Left ventricle myocardium superior (tissue), 1 donor: ENCODE data around the gene NR3C2. TPM values are rescaled to one million over a fixed set of nuclear protein-coding genes. Genes with fewer than 3 reads are reported as not detected.
A peak's percentile ranks its signal among the peaks of the same experiment; 100 is the strongest.
"Not testable (repeated sequence)": the region's sequence is repeated elsewhere in the genome, so short reads cannot be mapped to it uniquely, and the experiment has no call there.

Experiments
- ATAC-seq: fragments of 200-7000 bp; cut with Tn5 transposase; one replicate; pipeline ENCODE4 v1.9.1; 2020; ENCODE audit warnings: mild to moderate bottlenecking, moderate library complexity
- DNase-seq: peaks from one replicate; pipeline ENCODE4 v3.0.0-alpha.2; 2020
- intact Hi-C: fragments of 100-400 bp; cut with micrococcal nuclease; formaldehyde crosslinking; loops from one replicate; pipeline ENCODE4 v1.11.0; 2022
- total RNA-seq: library from RNA; stranded (reverse); fragmentation: NEBNext Ultra II Directional; extraction: Animal tissue kit (Norgen Biotek cat#: 25700); gene quantifications from one replicate; pipeline ENCODE4 v1.2.1, GENCODE V29; 2021
- donor health status: DM: no; HTN: yes; CAD: no; lungs with severe emphysema.

The NR3C2 gene
- total RNA-seq, 1 donor from 2014 or later = 22.6 TPM

DNA sequence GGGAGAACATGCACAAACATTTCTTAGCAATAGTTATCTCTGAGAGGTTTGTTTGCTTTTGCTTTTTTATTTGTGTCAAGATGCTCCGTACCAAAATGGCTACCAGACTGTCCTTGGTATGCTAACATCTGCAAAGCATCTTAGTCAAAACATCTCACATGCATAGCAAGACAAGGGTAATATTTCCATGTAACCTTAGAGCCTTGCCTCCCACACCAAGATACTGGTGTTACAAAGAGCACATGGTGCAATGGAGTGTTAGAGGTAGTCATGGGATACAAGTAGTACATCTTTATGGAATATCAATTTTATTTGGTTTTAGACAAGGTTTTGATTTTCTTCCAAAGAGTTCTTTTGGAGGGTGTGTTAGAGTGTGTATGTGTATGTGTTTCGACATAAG is 109.7 kb downstream of the NR3C2 start:
- intact Hi-C loops = no loop called here
- ATAC-seq (no peak), DNase-seq (no peak)

DNA sequence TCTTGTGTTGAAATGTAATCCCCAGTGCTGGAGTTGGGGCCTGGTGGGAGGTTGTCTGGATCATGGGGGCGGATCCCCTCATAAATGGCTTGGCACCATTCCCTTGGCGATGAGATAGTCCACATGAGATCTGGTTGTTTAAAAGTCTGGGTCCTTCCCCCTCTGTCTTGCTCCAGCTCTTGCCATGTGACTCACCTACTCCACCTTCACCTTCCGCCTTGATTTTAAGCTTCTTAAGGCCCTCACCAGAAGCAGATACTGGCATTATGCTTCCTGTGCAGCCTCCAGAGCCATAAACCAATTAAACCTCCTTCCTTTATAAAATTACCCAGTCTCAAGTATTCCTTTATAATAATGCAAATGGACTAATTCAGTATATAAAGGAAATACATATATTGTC is 111.5 kb downstream of the NR3C2 start:
- ATAC-seq (no peak), DNase-seq (no peak)
- intact Hi-C loops = no loop called here

DNA sequence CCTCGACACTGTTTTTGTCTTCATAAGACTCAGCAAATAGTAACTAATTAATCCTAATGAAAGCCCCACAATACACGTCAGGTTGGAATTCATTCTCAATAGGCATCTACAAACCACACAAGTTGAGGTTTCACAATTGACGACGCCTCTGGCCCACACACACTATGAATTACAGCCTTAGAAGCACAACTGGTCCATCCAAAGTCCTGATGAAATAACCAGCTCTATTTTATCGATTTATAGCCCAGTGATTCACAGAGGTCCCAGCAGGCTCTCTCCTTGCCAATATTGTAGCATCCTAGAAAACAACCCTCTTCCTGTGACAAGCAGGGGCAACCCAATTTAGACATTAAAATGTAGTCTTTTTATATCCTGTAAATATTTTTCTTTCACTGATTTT is 112.1 kb downstream of the NR3C2 start:
- ATAC-seq (no peak), DNase-seq (no peak)
- intact Hi-C loops = no loop called here

DNA sequence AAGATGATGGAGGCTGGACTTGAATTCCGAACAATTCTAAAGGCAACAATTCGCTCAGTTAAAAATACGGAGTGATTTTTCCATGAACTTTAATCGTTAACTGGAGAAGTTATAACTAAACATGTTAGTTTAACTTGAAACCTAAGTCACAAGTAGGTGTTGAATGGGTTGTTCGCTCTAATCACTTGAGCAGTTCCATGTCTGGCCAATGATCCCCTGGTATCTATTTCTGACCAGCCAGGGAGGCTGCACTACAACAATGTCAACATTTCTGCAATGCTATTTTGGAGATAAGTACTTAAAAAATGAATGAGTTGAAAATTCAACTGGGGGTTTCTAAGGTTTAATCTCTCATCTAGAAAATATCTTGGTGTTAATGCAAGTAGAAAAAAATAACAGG is 112.5 kb downstream of the NR3C2 start:
- ATAC-seq = peak; percentile 70

DNA sequence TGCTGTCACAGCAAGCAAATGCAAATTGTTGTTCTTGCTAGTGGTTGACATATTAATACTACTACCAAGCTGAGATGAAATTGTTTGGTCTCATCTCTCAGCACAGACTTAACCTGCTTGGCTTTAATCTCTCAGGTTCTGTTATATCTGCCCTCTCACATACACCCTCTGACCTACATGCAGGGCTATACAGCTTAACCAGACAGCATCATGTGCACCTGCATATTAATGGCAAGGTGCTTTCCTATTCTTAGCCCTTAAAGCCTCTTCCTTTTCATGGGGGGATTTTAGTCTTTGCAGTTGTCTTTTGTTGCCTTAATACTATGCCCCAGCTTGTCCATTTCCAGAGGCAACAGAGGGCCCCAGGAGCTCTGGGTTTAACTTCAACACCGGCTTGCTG is 114.5 kb downstream of the NR3C2 start:
- DNase-seq = no peak
- intact Hi-C loops = no loop called here
- no peak for ATAC-seq

More for the DNA sequence above, 112.5 kb downstream of the NR3C2 start:
- intact Hi-C loops = no loop called here
- DNase-seq = no peak

DNA sequence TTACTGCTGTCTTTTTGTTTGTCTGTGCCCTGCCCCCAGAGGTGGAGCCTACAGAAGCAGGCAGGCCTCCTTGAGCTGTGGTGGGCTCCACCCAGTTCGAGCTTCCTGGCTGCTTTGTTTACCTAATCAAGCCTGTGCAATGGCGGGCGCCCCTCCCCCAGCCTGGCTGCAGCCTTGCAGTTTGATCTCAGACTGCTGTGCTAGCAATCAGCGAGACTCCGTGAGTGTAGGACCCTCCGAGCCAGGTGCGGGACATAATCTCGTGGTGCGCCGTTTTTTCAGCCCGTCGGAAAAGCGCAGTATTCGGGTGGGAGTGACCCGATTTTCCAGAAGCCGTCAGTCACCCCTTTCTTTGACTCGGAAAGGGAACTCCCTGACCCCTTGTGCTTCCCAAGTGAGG is 118.9 kb downstream of the NR3C2 start:
- DNase-seq, ATAC-seq, intact Hi-C loops: not testable (repeated sequence)

DNA sequence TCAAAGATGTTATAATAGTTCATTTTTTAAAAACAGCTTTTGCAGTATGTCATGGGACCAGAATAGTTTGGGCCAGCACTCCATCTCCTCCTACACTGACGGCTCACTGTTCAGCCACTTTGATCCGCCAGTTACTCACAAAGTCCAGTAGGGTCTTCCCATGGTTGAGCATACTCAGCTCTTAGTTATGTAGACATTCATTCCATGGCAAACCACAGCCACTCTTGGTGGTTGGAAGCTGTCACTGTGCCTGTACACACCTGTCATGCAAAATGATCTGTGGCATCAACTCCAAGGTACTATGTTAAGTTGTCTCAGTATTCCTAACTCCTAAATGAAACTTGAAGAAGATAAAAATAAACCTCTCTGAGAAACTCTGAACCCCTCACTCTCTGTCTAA is 127.2 kb downstream of the NR3C2 start:
- DNase-seq = no peak
- ATAC-seq = no peak
- intact Hi-C loops = no loop called here

DNA sequence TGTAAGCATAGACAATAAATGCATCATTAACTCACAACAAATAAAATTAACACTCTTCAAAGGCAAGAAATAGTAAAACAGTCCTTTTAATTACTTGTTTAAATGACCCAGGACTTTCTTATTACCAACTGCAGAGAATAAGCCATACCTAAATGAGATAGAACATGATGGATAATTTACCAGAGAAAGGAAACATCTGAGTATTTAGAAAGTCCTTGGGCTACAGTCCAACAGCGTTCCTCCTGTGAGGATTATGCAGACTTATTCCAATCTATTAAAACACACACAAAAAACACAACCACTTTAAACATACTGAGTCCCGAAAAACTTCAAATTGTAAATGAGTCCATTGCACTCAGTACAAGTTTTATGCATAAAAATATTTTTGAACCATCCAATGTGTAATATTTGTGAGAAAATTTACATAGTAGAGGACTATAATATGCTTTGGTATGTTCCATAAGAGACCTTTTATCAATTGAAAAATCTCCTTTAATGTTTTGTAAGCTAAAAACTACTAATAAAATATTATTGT is 129.2 kb downstream of the NR3C2 start:
- ATAC-seq (no peak), DNase-seq (no peak)
- intact Hi-C loops = no loop called here

DNA sequence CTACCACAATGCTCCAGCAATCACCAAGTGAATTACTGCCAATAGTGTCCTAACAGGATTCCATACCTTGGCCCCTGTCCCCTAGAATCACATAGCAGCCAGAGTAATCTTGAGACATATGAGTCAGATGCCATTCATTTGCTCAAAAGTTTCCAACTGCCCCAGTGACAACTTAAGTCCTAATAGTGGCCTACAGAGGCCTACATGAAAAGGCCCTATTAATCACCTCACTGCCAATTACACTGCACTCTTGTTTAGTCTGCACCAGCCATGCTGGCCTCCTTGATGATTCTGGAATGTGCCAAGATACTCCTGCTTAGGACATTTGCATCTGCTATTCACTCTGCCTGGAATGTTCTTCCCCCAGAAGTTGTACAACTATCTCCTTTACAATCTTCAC is 130.7 kb downstream of the NR3C2 start:
- intact Hi-C loops = no loop called here
- ATAC-seq (no peak), DNase-seq (no peak)

DNA sequence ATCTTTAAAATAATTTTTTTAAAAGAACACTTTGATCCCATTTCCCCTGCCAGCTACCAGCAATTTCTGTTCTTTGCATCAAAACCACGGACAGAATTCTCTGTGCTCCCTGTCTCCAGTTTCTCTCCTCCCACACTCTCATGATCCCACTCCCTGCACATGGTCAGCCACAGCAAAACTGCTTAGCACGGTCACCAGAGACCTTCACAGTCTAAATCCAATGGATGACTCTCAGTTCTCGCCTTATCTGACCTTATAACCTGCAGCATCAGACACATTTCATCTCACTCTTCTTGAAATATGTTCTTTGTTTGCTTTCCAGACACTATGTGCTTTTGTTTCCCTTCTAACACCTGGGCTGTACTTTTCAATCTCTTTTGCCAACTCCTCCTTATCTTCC is 131.5 kb downstream of the NR3C2 start:
- no peak for DNase-seq
- no peak for ATAC-seq
- intact Hi-C loops = no loop called here

DNA sequence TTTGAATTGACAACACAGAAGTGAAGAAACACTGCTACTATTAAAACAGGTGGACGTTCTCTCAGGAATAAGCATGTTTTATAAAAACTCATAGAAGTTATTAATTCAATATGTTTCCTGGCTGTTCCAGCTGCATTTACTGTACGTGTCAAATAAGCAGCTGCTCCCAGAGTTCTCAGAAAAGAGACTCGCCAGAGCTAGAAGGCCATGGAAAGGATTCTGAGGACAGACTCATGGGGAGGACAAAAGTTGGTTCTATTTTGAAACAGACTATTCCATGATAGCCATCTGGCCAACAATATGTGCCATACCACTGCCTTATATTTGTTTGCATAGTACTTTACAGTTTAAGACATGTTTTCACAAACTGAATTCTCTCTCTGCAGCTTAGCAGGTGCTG is 136.5 kb downstream of the NR3C2 start:
- ATAC-seq (no peak), DNase-seq (no peak)
- intact Hi-C loops = no loop called here

DNA sequence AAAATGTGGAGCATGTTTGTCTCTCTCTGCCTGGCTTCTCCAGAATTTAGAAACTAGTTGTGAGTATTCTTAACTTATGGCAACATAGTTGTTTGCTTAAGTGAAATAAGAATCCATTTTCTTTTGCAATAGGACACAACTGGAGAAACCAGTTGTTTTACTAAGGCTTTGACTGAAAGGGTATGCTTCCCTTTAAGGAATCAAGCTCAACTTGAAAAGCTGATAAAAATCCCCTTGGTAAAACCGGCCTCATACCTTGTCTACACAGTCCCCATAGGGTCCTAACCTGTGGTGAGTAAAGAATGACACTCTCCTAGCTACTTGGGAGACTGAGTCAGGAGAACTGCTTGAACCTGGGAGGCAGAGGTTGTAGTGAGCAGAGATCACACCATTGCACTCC is 139.8 kb downstream of the NR3C2 start:
- ATAC-seq (no peak), DNase-seq (no peak)
- intact Hi-C loops = no loop called here

DNA sequence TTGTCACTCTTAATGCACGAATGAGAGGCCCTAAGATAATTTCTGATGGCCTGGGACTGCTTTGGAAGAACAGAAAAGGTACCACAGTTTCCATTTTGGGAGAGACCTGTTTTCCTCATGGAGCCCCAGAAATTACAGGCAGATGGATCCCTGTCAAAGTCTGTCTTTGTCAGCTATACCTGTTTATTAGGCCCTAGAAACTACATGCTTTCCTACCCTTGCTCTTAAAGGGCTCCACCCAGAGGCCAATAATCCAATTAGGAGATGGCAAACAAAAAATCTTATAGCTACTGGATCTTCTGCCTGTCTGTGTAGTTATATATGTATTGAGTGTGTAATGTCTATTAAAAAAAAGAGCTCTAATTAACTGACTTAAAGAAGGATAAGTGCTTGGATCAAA is 141.3 kb downstream of the NR3C2 start:
- ATAC-seq = no peak

DNA sequence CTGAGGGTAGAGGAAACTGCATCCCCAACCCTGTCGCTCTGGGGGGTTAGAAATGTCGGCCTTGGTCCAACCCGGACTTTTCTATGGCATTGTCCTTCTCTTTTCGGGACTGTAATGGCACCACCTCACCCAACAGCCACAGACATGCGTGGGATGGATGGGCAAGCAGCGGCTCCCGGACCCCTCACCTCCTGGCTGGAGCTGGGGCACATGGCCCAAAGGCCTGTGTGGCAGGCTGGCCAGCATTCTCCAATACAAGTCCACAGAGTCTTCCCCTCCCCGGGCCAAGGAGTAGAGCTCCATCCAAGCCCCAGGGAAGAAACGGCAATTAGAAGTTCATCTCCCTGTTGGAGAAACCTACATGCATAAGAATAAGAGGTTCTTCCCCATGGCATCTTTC is 142.9 kb downstream of the NR3C2 start:
- ATAC-seq = no peak
- DNase-seq = peak; percentile 29
- intact Hi-C loops = no loop called here

More for the DNA sequence above, 141.3 kb downstream of the NR3C2 start:
- DNase-seq = no peak
- intact Hi-C loops = no loop called here

DNA sequence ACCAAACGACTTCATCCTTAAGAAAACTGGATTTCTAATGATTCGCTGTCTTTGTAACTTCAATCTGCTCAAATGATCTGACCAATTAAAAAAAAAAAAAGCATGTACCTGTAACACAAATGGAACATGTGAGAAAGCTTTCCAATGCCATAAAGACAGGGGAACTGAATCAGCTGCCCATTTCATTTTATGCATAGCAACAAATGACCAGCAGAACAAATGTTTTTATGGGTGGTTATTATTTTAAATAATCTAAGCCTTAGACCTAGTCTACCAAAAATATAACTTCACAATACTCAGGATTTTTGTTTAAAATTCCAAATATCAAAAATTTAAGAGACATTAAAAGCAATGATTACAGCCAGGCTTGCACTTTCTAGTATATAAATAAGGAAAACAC is 145.7 kb downstream of the NR3C2 start:
- intact Hi-C loops = no loop called here
- ATAC-seq = no peak
- DNase-seq = no peak

DNA sequence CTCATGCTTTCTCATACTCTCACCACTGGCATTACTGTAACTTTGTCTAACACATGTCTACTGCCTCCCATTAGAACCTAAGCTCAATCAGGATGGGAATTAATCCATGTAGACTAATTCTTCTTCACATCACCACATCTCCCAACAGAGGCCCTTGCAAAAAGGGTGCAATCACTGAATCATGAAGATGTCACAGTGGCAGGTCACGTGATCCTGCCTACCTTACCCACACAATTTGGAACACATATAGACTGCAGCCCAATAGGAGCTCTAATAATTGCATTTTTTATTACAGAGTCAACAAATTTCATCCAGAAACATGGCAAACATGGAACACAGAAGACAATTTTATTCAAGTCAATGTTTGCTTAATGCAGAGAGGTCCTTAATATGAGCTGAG is 146.6 kb downstream of the NR3C2 start:
- ATAC-seq (no peak), DNase-seq (no peak)
- intact Hi-C loops = no loop called here

DNA sequence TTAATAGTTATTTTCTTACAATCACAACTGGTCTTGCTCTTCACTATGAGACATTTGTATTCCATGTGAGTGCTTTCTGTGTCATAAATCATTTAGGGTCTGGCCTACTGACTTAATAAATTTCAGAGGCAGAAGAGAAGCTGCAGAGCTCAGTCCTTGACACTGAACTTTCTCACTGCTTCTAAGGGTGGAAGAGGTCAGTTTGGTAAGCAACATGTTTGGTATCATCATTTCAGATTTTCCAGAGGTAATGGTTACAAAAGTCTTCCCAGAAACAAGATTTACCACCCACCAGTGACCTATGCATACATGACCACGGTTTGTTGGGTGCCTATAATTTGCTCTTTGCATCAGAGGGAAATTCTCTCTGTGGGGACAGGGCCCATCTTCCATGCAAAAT is 148.6 kb downstream of the NR3C2 start:
- intact Hi-C loops = no loop called here
- DNase-seq (no peak), ATAC-seq (no peak)

DNA sequence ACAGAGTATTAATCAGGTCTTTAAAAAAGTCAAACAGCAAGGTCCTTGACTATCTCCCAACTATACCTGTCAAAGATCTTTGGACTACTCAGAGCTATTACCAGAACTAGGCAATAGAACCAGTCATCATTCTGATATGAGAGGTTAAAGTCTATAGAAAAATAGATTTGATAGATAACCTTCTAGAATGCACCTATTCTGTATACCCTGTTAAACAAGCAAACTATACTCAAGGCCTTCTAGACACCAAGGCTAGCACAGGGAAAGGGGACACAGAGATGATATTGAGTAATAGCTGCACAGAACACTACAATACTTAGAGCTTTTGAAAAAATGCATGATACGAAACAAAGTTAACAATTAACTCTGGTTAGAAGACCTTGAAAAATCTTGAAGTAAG is 149.5 kb downstream of the NR3C2 start:
- DNase-seq = no peak
- intact Hi-C loops = no loop called here

DNA sequence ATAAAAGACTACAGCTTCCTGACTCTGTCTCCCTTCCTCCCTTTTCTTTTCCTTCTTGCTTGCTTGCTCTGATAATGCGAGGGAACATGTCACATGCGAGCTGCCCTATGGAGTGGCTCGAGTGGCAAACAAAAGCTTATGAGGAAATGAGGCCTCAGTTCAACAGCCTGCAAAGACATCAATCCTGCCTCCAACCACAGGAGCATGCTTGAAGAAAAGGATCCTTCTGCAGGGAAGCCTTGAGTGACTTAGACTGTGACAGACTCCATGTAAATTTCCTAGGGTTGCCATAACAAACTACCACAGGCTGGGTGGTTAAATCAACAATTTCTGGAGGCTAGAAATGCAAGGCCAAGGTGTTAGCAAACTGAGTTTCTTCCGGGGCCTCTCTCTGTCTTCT is 152.5 kb downstream of the NR3C2 start:
- intact Hi-C loops = loop anchor here (10.0 kb wide), 1 partner anchor 145 kb away; no protein-coding TSS in a partner anchor
- DNase-seq (no peak), ATAC-seq (peak; percentile 40)

More for the DNA sequence above, 149.5 kb downstream of the NR3C2 start:
- no peak for ATAC-seq

DNA sequence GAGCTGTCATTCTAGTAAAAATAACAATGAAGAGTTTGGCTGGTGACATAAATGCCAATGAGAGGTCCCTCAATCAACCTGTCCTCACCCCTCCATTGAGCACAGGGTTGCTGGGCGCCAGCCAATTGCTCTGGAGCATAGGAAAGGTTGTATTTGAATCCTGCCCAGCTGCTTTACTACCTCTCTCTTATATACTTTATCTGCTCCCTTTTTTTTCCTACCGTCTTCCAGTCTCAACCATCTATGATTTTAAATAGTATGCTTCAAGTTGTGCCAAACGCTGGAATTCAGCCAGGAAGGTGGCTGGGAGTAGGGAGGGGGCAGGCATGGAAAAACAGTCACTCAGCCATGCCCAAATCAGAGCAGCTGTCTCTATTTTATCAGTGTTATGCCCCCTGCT is 153.8 kb downstream of the NR3C2 start:
- peak; percentile 86 for DNase-seq
- intact Hi-C loops = loop anchor here (10.0 kb wide), 1 partner anchor 146 kb away; no protein-coding TSS in a partner anchor
- ATAC-seq = peak; percentile 89

DNA sequence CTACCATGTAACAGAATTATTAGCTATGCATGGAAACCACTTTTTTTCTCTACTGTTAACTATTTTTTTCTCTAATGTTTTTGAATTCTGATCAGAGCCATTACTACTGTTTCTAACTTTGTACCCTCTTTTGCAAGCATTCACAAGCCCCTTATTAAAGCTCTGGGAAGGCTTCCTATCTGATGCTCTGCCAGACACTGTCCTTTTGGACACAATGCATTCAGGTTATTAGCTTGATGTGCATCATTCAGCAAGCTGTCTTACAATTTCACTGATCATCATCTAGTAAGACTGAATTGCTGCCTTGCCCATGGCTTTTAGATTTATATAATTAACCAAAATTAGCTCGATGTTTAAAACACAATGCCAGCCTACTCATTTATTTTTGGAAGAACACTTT is 155.1 kb downstream of the NR3C2 start:
- DNase-seq (no peak), ATAC-seq (no peak)
- intact Hi-C loops = loop anchor here (10.0 kb wide), 1 partner anchor 148 kb away; no protein-coding TSS in a partner anchor

DNA sequence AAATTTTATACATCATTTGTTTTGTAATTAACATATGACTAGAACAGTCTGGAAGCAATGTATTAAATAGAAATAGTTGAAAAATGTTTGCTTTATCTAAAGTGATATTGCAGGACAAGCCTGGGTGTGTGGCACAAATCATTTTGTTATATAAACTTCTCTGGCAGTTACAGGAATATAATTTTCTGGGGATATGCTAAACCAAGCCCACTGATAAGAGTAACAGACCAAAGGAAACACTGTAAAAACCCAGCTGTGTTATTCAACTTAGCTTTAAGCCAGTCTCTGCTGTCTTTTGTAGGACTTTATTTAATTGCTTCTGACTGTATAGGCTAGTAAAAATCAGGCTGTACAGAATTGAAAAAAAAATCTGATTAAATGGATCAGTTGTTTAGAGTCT is 156.2 kb downstream of the NR3C2 start:
- ATAC-seq (no peak), DNase-seq (no peak)
- intact Hi-C loops = loop anchor here (10.0 kb wide), 1 partner anchor 149 kb away; no protein-coding TSS in a partner anchor
